Keratinocyte (primary cell): ENCODE results near the gene PPP2R5B. TPM values are rescaled to one million over a fixed set of nuclear protein-coding genes. Genes with fewer than 3 reads are reported as not detected.

Experiments used
- DNase-seq: peaks from one replicate; pipeline ENCODE4 v3.0.0-alpha.2; 2011; ENCODE audit warnings: low read depth, missing footprints, low spot score
- FAIRE-seq: peaks from 2 replicates; lab custom pipeline; 2011; peaks lifted over from hg19 to GRCh38; lab: Jason Lieb, UNC
- H2AFZ ChIP-seq: 2 replicates; pipeline ENCODE4 v1.6.0; 2012; ENCODE audit warnings: low read length, control low read depth, inconsistent platforms; ENCODE audit not compliant: control insufficient read depth
- H3K27ac ChIP-seq: 2 replicates; pipeline ENCODE4 v1.5.1; 2011; ENCODE audit warnings: low read length; ENCODE audit not compliant: control insufficient read depth, insufficient read depth
- H3K27me3 ChIP-seq: 3 replicates; pipeline ENCODE4 v1.6.0; 2011; ENCODE audit warnings: low read length; ENCODE audit not compliant: control insufficient read depth, insufficient read depth; ENCODE audit errors: extremely low read depth
- H3K36me3 ChIP-seq, 2 experiments: 2 replicates in 1 of 2; 3 replicates in 1 of 2; pipeline ENCODE4 v1.5.1; 2011; ENCODE audit warnings: low read length in 2 of 2, mild to moderate bottlenecking in 1 of 2; ENCODE audit not compliant: control insufficient read depth in 2 of 2, insufficient read depth in 2 of 2; ENCODE audit errors: extremely low read depth in 1 of 2
- H3K4me1 ChIP-seq: 3 replicates; pipeline ENCODE4 v1.5.1; 2011; ENCODE audit warnings: low read length; ENCODE audit not compliant: control insufficient read depth, insufficient read depth; ENCODE audit errors: extremely low read depth
- H3K4me2 ChIP-seq: 3 replicates; pipeline ENCODE4 v1.6.0; 2011; ENCODE audit warnings: low read depth, low read length; ENCODE audit not compliant: control insufficient read depth, insufficient read depth; ENCODE audit errors: extremely low read depth
- H3K4me3 ChIP-seq, 3 experiments: fragments of 200-600 bp in 1 of 3; sonication (generic) in 1 of 3; 2 replicates in 2 of 3; 3 replicates in 1 of 3; pipeline ENCODE4 v1.5.1; 2011 to 2016; ENCODE audit warnings: low read length in 3 of 3, mild to moderate bottlenecking in 3 of 3, control low read depth in 2 of 3, inconsistent platforms in 1 of 3, low read depth in 1 of 3, mixed read lengths in 1 of 3, mixed run types in 1 of 3, moderate library complexity in 1 of 3; ENCODE audit not compliant: control insufficient read depth in 2 of 3, insufficient read depth in 2 of 3; ENCODE audit errors: extremely low read depth in 1 of 3
- H3K79me2 ChIP-seq: 2 replicates; pipeline ENCODE4 v1.6.0; 2012; ENCODE audit warnings: low read length; ENCODE audit not compliant: control insufficient read depth, insufficient read depth
- H3K9ac ChIP-seq: 3 replicates; pipeline ENCODE4 v1.6.0; 2011; ENCODE audit warnings: low read length; ENCODE audit not compliant: control insufficient read depth, insufficient read depth; ENCODE audit errors: extremely low read depth
- H3K9me1 ChIP-seq: 3 replicates; pipeline ENCODE4 v1.6.0; 2011; ENCODE audit warnings: low read length; ENCODE audit not compliant: control insufficient read depth, insufficient read depth; ENCODE audit errors: extremely low read depth
- H3K9me3 ChIP-seq: 2 replicates; pipeline ENCODE4 v1.5.1; 2012; ENCODE audit warnings: low read depth, low read length; ENCODE audit not compliant: control insufficient read depth
- H4K20me1 ChIP-seq: 3 replicates; pipeline ENCODE4 v1.6.0; 2011; ENCODE audit warnings: low read length; ENCODE audit not compliant: control insufficient read depth, insufficient read depth; ENCODE audit errors: extremely low read depth
- CTCF ChIP-seq, 3 experiments: IDR thresholded peaks in 1 of 3; conservative IDR thresholded peaks in 1 of 3; optimal IDR thresholded peaks in 1 of 3; 2 replicates in 2 of 3; 3 replicates in 1 of 3; pipeline versions ENCODE3 to v1.5.1; 2011; ENCODE audit warnings: low read length in 3 of 3, mild to moderate bottlenecking in 3 of 3, moderate library complexity in 2 of 3, control low read depth in 1 of 3, inconsistent platforms in 1 of 3; ENCODE audit not compliant: insufficient read depth in 2 of 3; ENCODE audit errors: extremely low read depth in 1 of 3
- EZH2 ChIP-seq: IDR thresholded peaks from one replicate; pipeline ENCODE4 v1.6.1; 2012; ENCODE audit warnings: inconsistent platforms, mild to moderate bottlenecking, low read length, moderate library complexity
- dilution Hi-C: fragments of 300-500 bp; cut with MboI; formaldehyde crosslinking; loops from one replicate; pipeline ENCODE4 v1.7.0; 2020; ENCODE audit warnings: low sequenced_read_pairs; ENCODE audit not compliant: extremely low pct_ligation_motif_present
- polyA plus RNA-seq, 5 experiments: library from polyadenylated mRNA; depleted of rRNA in 3 of 5; stranded (reverse) in 3 of 5; stranded (forward) in 1 of 5; unstranded in 1 of 5; fragments of >200 nt; gene quantifications; 1 replicate in 1 of 5; 2 replicates in 3 of 5; 3 replicates in 1 of 5; pipeline versions ENCODE4 v1.2.1 to v1.2.3, GENCODE V29; 2011 to 2012; ENCODE audit warnings: missing spikeins in 2 of 5, low read depth in 1 of 5, low replicate concordance in 1 of 5

PPP2R5B gene
- polyA plus RNA-seq, 1 donor (not counting 4 experiments of a cell fraction or from before 2014, with no cell fraction given): 16.4 TPM

GRCh38 chr11:64884019-64884418 lies 40.5 kb upstream of the PPP2R5B start:
- H3K27ac ChIP-seq: no peak overlapping the region
- H2AFZ ChIP-seq: no peak overlapping the region
- FAIRE-seq (no peak), DNase-seq (no peak)
- no peaks in the 10 kb centered on the region for H3K9me3 ChIP-seq
- dilution Hi-C loops: no loop called here
- H3K27me3 ChIP-seq: no peaks in the 10 kb centered on the region
- TF ChIP-seq CTCF (optimal IDR thresholded peaks at IDR 0.05 in 1 of 3, IDR thresholded peaks at IDR 0.05 in 1 of 3, conservative IDR thresholded peaks at IDR 0.05 in 1 of 3; ENCODE audit: extremely low read depth in 1 of 3, insufficient read depth in 2 of 3, low read length in 3 of 3) (no peak), EZH2 (no peak)
- no peaks in the 10 kb centered on the region for H4K20me1 ChIP-seq
- H3K4me2 ChIP-seq: no peak overlapping the region
- H3K4me1 ChIP-seq: peaks cover 32% of the 10 kb centered on the region
- H3K4me3 ChIP-seq: no peak overlapping the region
- H3K36me3 ChIP-seq: no peaks in the 10 kb centered on the region
- peaks cover 2% of the 10 kb centered on the region for H3K9me1 ChIP-seq
- no peaks in the 10 kb centered on the region for H3K79me2 ChIP-seq
- H3K9ac ChIP-seq: no peak overlapping the region

GRCh38 chr11:64885367-64886286 lies 38.9 kb upstream of the PPP2R5B start:
- Histone ChIP-seq H4K20me1 (no peaks in the 10 kb centered on the region), H3K9me1 (peaks cover 2% of the 10 kb centered on the region), H3K27ac (peak overlapping the region; percentile 44), H3K9me3 (no peaks in the 10 kb centered on the region), H3K36me3 (no peaks in the 10 kb centered on the region), H3K79me2 (no peaks in the 10 kb centered on the region), H3K9ac (no peak overlapping the region), H3K27me3 (no peaks in the 10 kb centered on the region), H3K4me2 (no peak overlapping the region), H2AFZ (no peak overlapping the region), H3K4me3 (no peak overlapping the region), H3K4me1 (peaks cover 27% of the 10 kb centered on the region)
- no peak for FAIRE-seq
- no peak for DNase-seq
- TF ChIP-seq EZH2 (no peak), CTCF (optimal IDR thresholded peaks at IDR 0.05 in 1 of 3, IDR thresholded peaks at IDR 0.05 in 1 of 3, conservative IDR thresholded peaks at IDR 0.05 in 1 of 3; ENCODE audit: extremely low read depth in 1 of 3, insufficient read depth in 2 of 3, low read length in 3 of 3) (no peak)
- dilution Hi-C loops: no loop called here
